Left lung (tissue), 10 donors: ENCODE measurements around the gene MTUS2. TPM values are rescaled to one million over a fixed set of nuclear protein-coding genes. Genes with fewer than 3 reads are reported as not detected.
A peak's percentile ranks its signal among the peaks of the same experiment; 100 is the strongest.

Experiments
- ATAC-seq: fragments of 200-7000 bp; cut with Tn5 transposase; one replicate; pipeline ENCODE4 v1.9.1; 2020; ENCODE audit warnings: moderate library complexity
- DNase-seq, 4 donors: peaks; one replicate each; pipeline ENCODE4 v3.0.0-alpha.2; 2013 to 2020
- H3K27ac ChIP-seq, 2 donors: fragments of 200-600 bp; sonication (generic) in 1 of 2; one replicate each; pipeline versions ENCODE4 v1.5.0 to v1.8.0; 2020 to 2021
- H3K27me3 ChIP-seq, 2 donors: fragments of 200-600 bp; sonication (generic) in 1 of 2; one replicate each; pipeline versions ENCODE4 v1.5.0 to v1.8.0; 2020 to 2021
- H3K36me3 ChIP-seq, 2 donors: fragments of 200-600 bp; sonication (generic) in 1 of 2; one replicate each; pipeline versions ENCODE4 v1.5.0 to v1.8.0; 2020 to 2021
- H3K4me1 ChIP-seq, 2 donors: fragments of 200-600 bp; one replicate each; pipeline ENCODE4 v1.8.0; 2021
- H3K4me3 ChIP-seq, 2 donors: fragments of 200-600 bp; sonication (generic) in 1 of 2; one replicate each; pipeline versions ENCODE4 v1.5.0 to v1.8.0; 2020 to 2021; ENCODE audit warnings: mild to moderate bottlenecking in 1 of 2
- H3K9me3 ChIP-seq, 2 donors: fragments of 200-600 bp; sonication (generic) in 1 of 2; one replicate each; pipeline versions ENCODE4 v1.5.0 to v1.8.0; 2020 to 2021
- intact Hi-C, 2 donors: fragments of 100-400 bp; cut with DNase I; formaldehyde crosslinking; loops; one replicate each; pipeline versions ENCODE4 v1.11.2 to v1.14.2; 2022
- polyA plus RNA-seq, 6 donors: library from polyadenylated mRNA; unstranded; fragments of 120-200 nt; gene quantifications; one replicate each; pipeline ENCODE4 v1.2.1, GENCODE V29; 2013; ENCODE audit not compliant: insufficient read length in 6 of 6
- total RNA-seq, 2 donors: library from RNA; stranded (reverse); fragmentation: NEBNext Ultra II Directional; extraction: Animal tissue kit (Norgen Biotek cat#: 25700); gene quantifications; one replicate each; pipeline ENCODE4 v1.2.1, GENCODE V29; 2021
- TF ChIP-seq, protein P1 (sequence below), 2 donors: fragments of 200-600 bp; sonication (generic) in 1 of 2; IDR thresholded peaks; one replicate each; pipeline versions ENCODE4 v1.5.0 to v1.8.0; 2021; ENCODE audit warnings: antibody characterized with exemption in 2 of 2
- donor health status: DM: no; HTN: yes; CAD: no.
- donor health status: DM: no; HTN: no; CAD: no.

Gene MTUS2
- total and polyA plus RNA-seq, 8 donors: 0.21 to 0.92 (median 0.50) TPM

DNA sequence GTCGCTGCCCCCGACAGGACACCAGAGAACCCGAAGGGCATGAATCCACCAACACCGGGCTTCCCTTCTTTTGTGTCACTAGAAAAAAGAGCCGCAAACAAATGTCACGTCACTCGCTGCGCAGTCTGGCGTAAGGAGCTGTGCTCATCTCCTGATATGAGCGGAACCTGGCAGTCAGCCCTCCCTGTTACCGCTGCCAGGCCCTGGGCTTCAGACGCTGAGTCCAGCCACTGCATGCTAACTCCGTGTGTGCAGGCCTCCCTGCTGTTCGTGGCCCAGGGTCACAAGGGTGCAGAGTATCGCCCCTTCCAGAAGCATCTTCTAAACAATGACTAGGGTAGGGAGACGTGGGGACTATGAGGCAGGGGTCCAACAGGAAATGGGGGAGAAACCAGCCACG lies 704.0 kb downstream of the MTUS2 start:
- no peaks in the 10 kb centered on the region for H3K27me3 ChIP-seq
- no peak for ATAC-seq
- peak in 1 of 4 donors; percentile 42 for DNase-seq
- TF ChIP-seq, protein P1, sequence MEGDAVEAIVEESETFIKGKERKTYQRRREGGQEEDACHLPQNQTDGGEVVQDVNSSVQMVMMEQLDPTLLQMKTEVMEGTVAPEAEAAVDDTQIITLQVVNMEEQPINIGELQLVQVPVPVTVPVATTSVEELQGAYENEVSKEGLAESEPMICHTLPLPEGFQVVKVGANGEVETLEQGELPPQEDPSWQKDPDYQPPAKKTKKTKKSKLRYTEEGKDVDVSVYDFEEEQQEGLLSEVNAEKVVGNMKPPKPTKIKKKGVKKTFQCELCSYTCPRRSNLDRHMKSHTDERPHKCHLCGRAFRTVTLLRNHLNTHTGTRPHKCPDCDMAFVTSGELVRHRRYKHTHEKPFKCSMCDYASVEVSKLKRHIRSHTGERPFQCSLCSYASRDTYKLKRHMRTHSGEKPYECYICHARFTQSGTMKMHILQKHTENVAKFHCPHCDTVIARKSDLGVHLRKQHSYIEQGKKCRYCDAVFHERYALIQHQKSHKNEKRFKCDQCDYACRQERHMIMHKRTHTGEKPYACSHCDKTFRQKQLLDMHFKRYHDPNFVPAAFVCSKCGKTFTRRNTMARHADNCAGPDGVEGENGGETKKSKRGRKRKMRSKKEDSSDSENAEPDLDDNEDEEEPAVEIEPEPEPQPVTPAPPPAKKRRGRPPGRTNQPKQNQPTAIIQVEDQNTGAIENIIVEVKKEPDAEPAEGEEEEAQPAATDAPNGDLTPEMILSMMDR (IDR thresholded peaks at IDR 0.05): no peak
- H3K4me3 ChIP-seq: no peak overlapping the region
- intact Hi-C loops: no loop called here
- peaks cover 0 to 65% of the 10 kb centered on the region in 2 donors for H3K36me3 ChIP-seq
- no peaks in the 10 kb centered on the region for H3K9me3 ChIP-seq
- H3K27ac ChIP-seq: no peak overlapping the region
- no peaks in the 10 kb centered on the region for H3K4me1 ChIP-seq

DNA sequence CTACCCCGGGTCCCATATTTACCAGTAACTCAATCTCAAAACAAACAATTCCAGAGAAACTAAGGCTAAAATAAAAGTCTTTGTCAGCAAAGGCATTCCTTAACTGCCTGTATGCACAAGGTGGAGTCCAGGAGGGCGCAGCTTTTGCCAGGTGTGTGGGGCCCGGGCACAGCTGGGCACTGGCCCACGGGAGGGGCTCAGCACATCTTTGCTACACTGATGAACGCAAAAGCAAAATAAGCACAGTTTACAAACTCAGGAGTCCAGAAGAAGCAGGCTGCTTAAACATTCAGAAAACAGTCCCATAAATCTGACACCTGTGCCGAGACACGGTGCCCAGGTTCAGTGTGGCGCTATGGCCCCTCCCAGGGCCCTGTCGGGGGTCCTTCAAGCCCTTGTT lies 704.5 kb downstream of the MTUS2 start:
- Histone ChIP-seq H3K27ac (no peak overlapping the region), H3K4me1 (no peaks in the 10 kb centered on the region), H3K9me3 (no peaks in the 10 kb centered on the region), H3K27me3 (no peaks in the 10 kb centered on the region), H3K4me3 (no peak overlapping the region), H3K36me3 (peaks cover 0 to 66% of the 10 kb centered on the region in 2 donors)
- TF ChIP-seq, protein P1 (IDR thresholded peaks at IDR 0.05): no peak
- no peak for DNase-seq
- intact Hi-C loops: no loop called here
- ATAC-seq: no peak

DNA sequence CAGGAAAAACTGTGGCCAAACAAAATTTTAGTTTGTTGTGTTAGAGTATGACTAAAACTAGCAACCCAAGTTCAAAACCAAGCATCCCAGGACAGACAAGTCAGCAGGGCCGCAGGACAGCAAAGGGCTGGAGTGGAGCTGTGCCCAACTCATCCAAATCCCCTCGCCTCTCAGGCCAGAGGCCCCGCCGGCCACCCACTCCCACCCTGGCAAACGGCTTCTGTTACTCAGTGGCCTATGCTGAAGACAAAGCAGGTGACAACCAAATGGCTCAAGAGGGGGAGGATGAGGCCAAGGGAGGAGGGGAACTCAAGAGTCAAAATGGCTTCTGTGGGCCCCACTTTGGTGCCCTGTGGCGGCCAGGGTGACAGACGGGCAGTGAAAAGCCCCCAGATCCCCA lies 705.6 kb downstream of the MTUS2 start:
- TF ChIP-seq, protein P1 (IDR thresholded peaks at IDR 0.05): no peak
- Histone ChIP-seq H3K36me3 (peaks cover 0 to 76% of the 10 kb centered on the region in 2 donors), H3K27me3 (no peaks in the 10 kb centered on the region), H3K9me3 (no peaks in the 10 kb centered on the region), H3K27ac (no peak overlapping the region), H3K4me3 (no peak overlapping the region), H3K4me1 (no peaks in the 10 kb centered on the region)
- no peak for DNase-seq
- ATAC-seq: no peak
- intact Hi-C loops: no loop called here

DNA sequence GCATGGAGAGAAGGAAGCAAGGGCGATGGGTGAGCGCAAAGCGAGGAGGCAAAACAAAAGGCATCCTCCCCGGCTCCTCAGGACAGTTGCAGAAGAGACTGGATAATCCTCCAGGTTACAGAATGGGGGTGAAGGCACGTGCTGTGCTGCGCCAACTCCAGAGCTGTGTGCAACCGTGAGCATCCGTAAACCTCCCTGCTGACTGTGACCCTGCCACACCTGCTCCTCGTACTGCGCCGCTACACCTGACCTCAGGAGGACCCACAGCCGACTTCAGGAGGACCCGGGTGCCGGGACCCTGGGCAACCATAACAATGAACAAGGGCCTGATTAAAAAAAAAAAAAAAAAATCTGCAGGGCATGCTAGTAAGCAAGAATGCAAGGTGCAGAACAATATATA lies 706.6 kb downstream of the MTUS2 start:
- ATAC-seq (no peak), DNase-seq (no peak)
- peaks cover 0 to 79% of the 10 kb centered on the region in 2 donors for H3K36me3 ChIP-seq
- intact Hi-C loops: no loop called here
- TF ChIP-seq, protein P1 (IDR thresholded peaks at IDR 0.05): no peak
- H3K4me3 ChIP-seq: no peak overlapping the region
- H3K4me1 ChIP-seq: no peaks in the 10 kb centered on the region
- no peaks in the 10 kb centered on the region for H3K9me3 ChIP-seq
- no peaks in the 10 kb centered on the region for H3K27me3 ChIP-seq
- H3K27ac ChIP-seq: no peak overlapping the region

DNA sequence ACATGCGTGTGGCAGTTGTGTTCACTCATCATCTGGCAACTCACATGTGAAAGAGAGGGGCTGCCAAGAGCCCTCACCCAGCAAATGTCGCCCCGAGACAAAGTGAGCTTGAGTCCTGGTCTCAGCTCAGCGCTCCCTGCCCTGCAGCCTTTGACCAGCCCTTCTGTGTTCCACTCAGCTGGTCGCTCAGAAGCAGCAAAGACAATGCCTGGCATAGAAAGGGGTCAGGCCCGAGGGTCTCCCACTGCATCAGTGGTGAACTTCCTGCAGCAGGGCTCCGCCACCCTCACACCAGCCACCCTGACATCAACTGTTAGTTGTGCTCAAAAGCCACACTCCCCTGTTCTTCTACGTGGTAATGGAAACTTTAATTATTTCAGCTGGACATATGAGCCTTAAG lies 707.4 kb downstream of the MTUS2 start:
- intact Hi-C loops: no loop called here
- H3K27ac ChIP-seq: no peak overlapping the region
- ATAC-seq: no peak

More for the DNA sequence above, 707.4 kb downstream of the MTUS2 start:
- DNase-seq: no peak
- H3K4me3 ChIP-seq: no peak overlapping the region
- H3K9me3 ChIP-seq: no peaks in the 10 kb centered on the region
- no peaks in the 10 kb centered on the region for H3K4me1 ChIP-seq
- H3K36me3 ChIP-seq: peaks cover 0 to 79% of the 10 kb centered on the region in 2 donors
- TF ChIP-seq, protein P1 (IDR thresholded peaks at IDR 0.05): no peak
- H3K27me3 ChIP-seq: no peaks in the 10 kb centered on the region
